ENCODE results near the gene GPX3. TPM values are rescaled to one million over a fixed set of nuclear protein-coding genes. Genes with fewer than 3 reads are reported as not detected.

GPX3 gene
- total and polyA plus RNA-seq, 7 donors, result 447 to 852 (median 561) TPM

DNA sequence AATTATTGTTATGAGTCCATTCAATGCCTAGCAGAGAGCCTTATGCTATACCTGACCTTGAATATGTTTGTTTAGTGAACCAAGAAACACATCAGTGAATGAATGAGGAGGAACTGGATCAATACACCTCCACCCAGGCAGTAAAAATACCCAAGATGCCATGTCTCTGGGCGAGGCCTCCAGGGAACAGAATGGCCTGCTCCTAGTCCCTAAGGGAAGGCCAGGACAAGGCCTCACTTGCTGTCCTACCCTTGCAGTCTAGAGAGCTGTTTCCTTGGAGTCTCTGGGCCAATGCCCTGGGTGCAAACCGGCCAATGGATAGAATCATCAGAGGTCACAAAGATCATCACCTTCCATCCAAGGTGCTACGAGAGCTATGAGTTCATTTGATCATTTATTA, 34.3 kb downstream of the GPX3 start:
- WGBS, 3 donors, result 84 to 90% (median 85%) methylated on average over 3 of the region's 3 CpGs
- Histone ChIP-seq H3K36me3 (ENCODE audit: insufficient read depth in 1 of 2, low read depth in 1 of 2) (peaks cover 0 to 85% of the 10 kb centered on the region in 2 donors), H3K9me3 (no peaks in the 10 kb centered on the region), H3K4me3 (no peak overlapping the region), H3K4me1 (peaks cover 27% of the 10 kb centered on the region), H3K27ac (peak overlapping the region; percentile 5), H3K27me3 (ENCODE audit: insufficient read depth in 3 of 3, low read length in 2 of 3) (no peaks in the 10 kb centered on the region)
- DNase-seq (no peak), ATAC-seq (no peak)
- intact Hi-C loops (cut with DNase I), result loop anchor here in 1 of 2 donors (5.0 kb wide), 2 partner anchors 108 to 188 kb away; no protein-coding TSS in a partner anchor
- no peak for TF ChIP-seq CTCF (IDR thresholded peaks at IDR 0.05)

DNA sequence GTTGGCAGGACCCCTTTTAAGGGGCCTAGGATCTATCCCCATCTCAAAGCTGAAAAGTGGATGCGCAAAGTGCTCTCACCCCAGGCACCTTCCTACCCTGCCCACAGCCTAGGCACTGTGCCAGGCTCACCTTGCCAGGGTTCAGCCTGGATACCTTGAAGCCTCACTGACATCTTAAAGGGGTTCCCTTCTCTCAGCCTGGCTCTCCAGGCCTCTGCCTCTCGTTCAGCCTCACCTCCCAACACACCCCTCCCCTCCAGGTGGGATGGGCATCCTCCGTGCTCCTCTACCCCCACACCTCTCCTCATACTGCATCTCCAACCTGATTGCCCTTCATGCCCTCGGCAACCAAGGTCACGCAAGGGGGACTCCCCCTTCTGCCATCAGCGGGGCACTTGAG, 34.9 kb downstream of the GPX3 start:
- WGBS, 3 donors, result 77 to 86% (median 81%) methylated on average over 6 of the region's 6 CpGs
- ATAC-seq, result no peak
- no peaks in the 10 kb centered on the region for H3K9me3 ChIP-seq
- peaks cover 33% of the 10 kb centered on the region for H3K4me1 ChIP-seq
- no peak overlapping the region for H3K4me3 ChIP-seq
- no peaks in the 10 kb centered on the region for H3K27me3 ChIP-seq (ENCODE audit: insufficient read depth in 3 of 3, low read length in 2 of 3)
- peaks cover 0 to 84% of the 10 kb centered on the region in 2 donors for H3K36me3 ChIP-seq (ENCODE audit: insufficient read depth in 1 of 2, low read depth in 1 of 2)
- TF ChIP-seq CTCF (IDR thresholded peaks at IDR 0.05), result no peak
- DNase-seq, result peak in 1 of 2 donors; percentile 30
- intact Hi-C loops (cut with DNase I), result no loop called here
- H3K27ac ChIP-seq, result no peak overlapping the region

DNA sequence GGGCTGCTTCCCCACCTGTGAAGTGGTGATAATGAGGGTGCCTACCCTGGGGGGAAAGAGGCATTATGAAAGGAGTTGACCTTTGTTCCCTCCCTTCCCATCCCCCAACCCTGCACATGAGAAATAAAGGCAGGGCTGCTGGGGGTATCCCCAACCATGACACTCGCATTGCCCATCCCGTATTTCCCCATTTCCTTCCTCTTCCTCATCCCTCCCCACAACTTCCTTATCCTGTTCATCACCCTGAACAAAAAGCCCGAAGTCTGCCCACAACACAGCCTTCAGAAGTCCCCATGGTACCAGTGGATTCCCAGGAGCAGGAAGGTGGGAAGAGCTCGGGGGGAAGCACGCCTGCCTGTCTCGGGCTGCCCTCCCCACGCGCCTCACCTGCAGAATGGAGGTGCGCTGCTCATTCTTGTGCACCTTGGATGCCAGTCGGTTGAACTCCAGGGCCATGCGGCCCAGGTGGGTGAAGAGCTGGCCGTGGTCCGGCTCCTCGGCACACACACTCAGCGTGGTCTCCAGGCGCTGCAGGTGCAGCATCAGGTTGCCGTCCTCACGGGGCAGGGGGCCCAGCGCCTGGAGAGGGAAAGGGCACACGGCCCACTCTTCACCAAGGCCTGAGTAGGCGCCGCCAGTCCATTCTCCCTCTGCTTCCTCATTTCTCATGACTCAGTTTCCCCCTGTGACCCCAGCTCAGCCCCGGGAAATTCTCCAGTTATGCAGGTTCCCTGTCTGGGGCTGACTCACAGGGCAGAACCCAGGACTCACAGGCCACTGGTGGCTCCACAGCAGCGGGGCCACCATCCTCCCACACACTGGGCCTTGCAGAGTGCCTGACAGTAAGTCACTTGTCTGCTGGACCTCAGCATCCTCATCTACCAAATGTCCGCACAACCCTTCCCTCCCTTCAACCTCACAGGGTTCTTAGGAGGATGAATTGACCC, 36.3 kb downstream of the GPX3 start:
- intact Hi-C loops (cut with DNase I), result no loop called here
- Histone ChIP-seq H3K4me1 (peaks cover 45% of the 10 kb centered on the region), H3K27ac (no peak overlapping the region), H3K27me3 (ENCODE audit: insufficient read depth in 3 of 3, low read length in 2 of 3) (no peaks in the 10 kb centered on the region), H3K4me3 (no peak overlapping the region), H3K9me3 (no peaks in the 10 kb centered on the region), H3K36me3 (ENCODE audit: insufficient read depth in 1 of 2, low read depth in 1 of 2) (peaks cover 0 to 85% of the 10 kb centered on the region in 2 donors)
- WGBS, 3 donors, result 93 to 95% (median 94%) methylated on average over 23 to 25 of the region's 25 CpGs
- ATAC-seq, result no peak
- peak in 1 of 2 donors; percentile 41 for DNase-seq
- no peak for TF ChIP-seq CTCF (IDR thresholded peaks at IDR 0.05)

DNA sequence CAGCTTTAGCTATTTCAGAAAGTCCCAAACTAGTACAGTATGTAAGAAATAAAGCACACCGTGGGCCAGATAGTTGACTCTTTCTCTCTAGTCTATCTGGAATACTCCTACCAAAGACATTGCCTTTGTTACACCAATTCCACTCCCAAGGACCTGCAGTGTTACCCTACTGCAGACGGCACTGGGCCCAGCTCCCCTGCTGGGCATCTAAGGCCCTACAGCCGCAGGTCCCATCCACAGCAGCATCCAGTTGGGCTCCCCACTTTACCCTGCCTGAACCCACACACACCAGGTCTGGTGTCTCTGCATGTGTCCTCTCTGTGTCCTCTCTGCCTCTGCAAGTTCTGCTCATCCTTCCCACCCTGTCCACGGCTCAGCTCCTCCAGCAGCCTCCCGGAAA, 37.9 kb downstream of the GPX3 start:
- H3K27ac ChIP-seq, result peak overlapping the region; percentile 92
- H3K27me3 ChIP-seq (ENCODE audit: insufficient read depth in 3 of 3, low read length in 2 of 3), result no peaks in the 10 kb centered on the region
- no peak for ATAC-seq
- no peak overlapping the region for H3K4me3 ChIP-seq
- intact Hi-C loops (cut with DNase I), result no loop called here
- no peaks in the 10 kb centered on the region for H3K9me3 ChIP-seq
- peaks cover 0 to 93% of the 10 kb centered on the region in 2 donors for H3K36me3 ChIP-seq (ENCODE audit: insufficient read depth in 1 of 2, low read depth in 1 of 2)
- peaks cover 53% of the 10 kb centered on the region for H3K4me1 ChIP-seq
- no peak for TF ChIP-seq CTCF (IDR thresholded peaks at IDR 0.05)
- DNase-seq, result peak in 1 of 2 donors; percentile 25
- 81 to 92% (median 86%) methylated on average over 5 of the region's 5 CpGs for WGBS, 3 donors
